GM12875 (cell line): ENCODE results near the gene CATSPERE.

Experiments used
- H3K4me3 ChIP-seq: one replicate; pipeline ENCODE4 v1.5.1; 2011; ENCODE audit warnings: low read depth, low read length, control low read depth
- CTCF ChIP-seq: IDR thresholded peaks from 2 replicates; pipeline ENCODE4 v1.5.1; 2011; ENCODE audit warnings: low read depth, mild to moderate bottlenecking, control low read depth, inconsistent platforms, low read length, moderate library complexity, borderline replicate concordance; ENCODE audit not compliant: insufficient read depth

The CATSPERE gene

GRCh38 chr1:244461245-244462071, at the start of gene CATSPERE:
Gene CATSPERE (plus strand): TSS chr1:244461273. CDS start chr1:244461430, 157 bp downstream.
- TF ChIP-seq CTCF = no peak
- H3K4me3 ChIP-seq = peak within 1 kb of the TSS; percentile 66

- H3K4me3 ChIP-seq = no peak overlapping the region
- no peak for TF ChIP-seq CTCF
Observed at GRCh38 chr1:244412176-244412575, 48.9 kb upstream of the CATSPERE start.

GRCh38 chr1:244413736-244414135, 47.3 kb upstream of the CATSPERE start:
- H3K4me3 ChIP-seq = no peak overlapping the region
- no peak for TF ChIP-seq CTCF

GRCh38 chr1:244414543-244414942, 46.5 kb upstream of the CATSPERE start:
- no peak overlapping the region for H3K4me3 ChIP-seq
- no peak for TF ChIP-seq CTCF

- no peak overlapping the region for H3K4me3 ChIP-seq
- no peak for TF ChIP-seq CTCF
Observed at GRCh38 chr1:244419024-244419423, 42.0 kb upstream of the CATSPERE start.

- no peak for TF ChIP-seq CTCF
- no peak overlapping the region for H3K4me3 ChIP-seq
Observed at GRCh38 chr1:244422174-244422573, 38.9 kb upstream of the CATSPERE start.
